GM12878 (cell line): ENCODE data around the gene SEC24A. TPM values are rescaled to one million over a fixed set of nuclear protein-coding genes. Genes with fewer than 3 reads are reported as not detected.

Source experiments
- ATAC-seq: fragments of 200-7000 bp; cut with Tn5 transposase; 3 replicates; pipeline ENCODE4 v1.9.1; 2020; ENCODE audit warnings: mild to moderate bottlenecking, moderate library complexity
- BruUV-seq: library from RNA; stranded (reverse); fragments of 400-500 nt; replicated peaks from 2 replicates; lab custom pipeline; 2021; lab: Mats Ljungman, UMichigan
- CTCF ChIA-PET: fragments of 300-600 bp; sonication (Branson Sonifier 250); formaldehyde crosslinking; extraction: SDS; loops from one replicate; lab custom pipeline; 2021; ENCODE audit warnings: inconsistent platforms; lab: Yijun Ruan, JAX
- POLR2A ChIA-PET: fragments of 350-600 bp; formaldehyde crosslinking; extraction: SDS; loops from one replicate; lab custom pipeline; 2021; ENCODE audit warnings: inconsistent platforms; lab: Charles Lee
- RAD21 ChIA-PET: fragments of 300-600 bp; sonication (Branson Sonifier 250); formaldehyde crosslinking; loops from one replicate; lab custom pipeline; 2023; ENCODE audit warnings: antibody characterized with exemption; ENCODE audit not compliant: unreplicated experiment; lab: Charles Lee
- SMC1A ChIA-PET: fragments of 300-600 bp; sonication (Branson Sonifier 250); formaldehyde crosslinking; loops from one replicate; lab custom pipeline; 2023; ENCODE audit not compliant: unreplicated experiment, uncharacterized antibody; lab: Charles Lee
- DNase-seq: peaks from one replicate; pipeline ENCODE4 v3.0.0-alpha.2; 2011; ENCODE audit warnings: low read depth, low spot score
- FAIRE-seq: peaks from 3 replicates; lab custom pipeline; 2011; peaks lifted over from hg19 to GRCh38; lab: Jason Lieb, UNC
- H2AFZ ChIP-seq: 2 replicates; pipeline ENCODE4 v1.6.0; 2011; ENCODE audit warnings: low read depth, low read length, control low read depth; ENCODE audit not compliant: control insufficient read depth
- H3K27ac ChIP-seq: 2 replicates; pipeline ENCODE4 v1.5.1; 2011; ENCODE audit warnings: control low read depth; ENCODE audit not compliant: control insufficient read depth, insufficient read depth
- H3K27me3 ChIP-seq, 2 experiments: replicated peaks in 1 of 2; 2 replicates each; pipeline versions ENCODE4 v1.6.0 to v1.6.1; 2011; ENCODE audit warnings: low read length in 1 of 2; ENCODE audit not compliant: control insufficient read depth in 2 of 2, insufficient read depth in 2 of 2
- H3K36me3 ChIP-seq, 2 experiments: 2 replicates each; pipeline ENCODE4 v1.5.1; 2011; ENCODE audit warnings: low read length in 1 of 2; ENCODE audit not compliant: control insufficient read depth in 2 of 2, insufficient read depth in 2 of 2
- H3K4me1 ChIP-seq: 2 replicates; pipeline ENCODE4 v1.6.1; 2011; ENCODE audit warnings: mild to moderate bottlenecking, low read length, moderate library complexity, mixed read lengths; ENCODE audit not compliant: control insufficient read depth, insufficient read depth
- H3K4me2 ChIP-seq: 2 replicates; pipeline ENCODE4 v1.6.0; 2011; ENCODE audit warnings: control low read depth; ENCODE audit not compliant: control insufficient read depth, insufficient read depth
- H3K4me3 ChIP-seq: fragments of 200-600 bp; sonication (generic); 2 replicates; pipeline ENCODE4 v1.5.1; 2016
- H3K79me2 ChIP-seq: 2 replicates; pipeline ENCODE4 v1.6.0; 2011; ENCODE audit warnings: low read length; ENCODE audit not compliant: control insufficient read depth, insufficient read depth
- H3K9ac ChIP-seq: 2 replicates; pipeline ENCODE4 v1.8.0; 2011; ENCODE audit warnings: low read length, control low read depth, mixed read lengths; ENCODE audit not compliant: control insufficient read depth, insufficient read depth
- H3K9me3 ChIP-seq: replicated peaks from 3 replicates; pipeline ENCODE4 v1.5.1; 2011; ENCODE audit warnings: mild to moderate bottlenecking, low read length; ENCODE audit not compliant: control insufficient read depth, insufficient read depth
- H4K20me1 ChIP-seq: 2 replicates; pipeline ENCODE4 v1.6.0; 2011; ENCODE audit not compliant: control insufficient read depth, insufficient read depth
- BCL11A ChIP-seq: IDR thresholded peaks from 2 replicates; pipeline ENCODE4 v1.6.1; 2011; ENCODE audit warnings: low read depth, low read length
- BHLHE40 ChIP-seq, 2 experiments: fragments of 450-650 bp in 1 of 2; IDR thresholded peaks; 2 replicates each; pipeline ENCODE4 v1.6.1; 2011 to 2017; ENCODE audit warnings: low read depth in 2 of 2, borderline replicate concordance in 1 of 2, improper control_type of control experiment in 1 of 2, low read length in 1 of 2, mild to moderate bottlenecking in 1 of 2
- BMI1 ChIP-seq: fragments of 450-650 bp; IDR thresholded peaks from 2 replicates; pipeline ENCODE4 v1.6.1; 2016; ENCODE audit warnings: mild to moderate bottlenecking, moderate library complexity, borderline replicate concordance
- CBFB ChIP-seq: IDR thresholded peaks from 2 replicates; pipeline ENCODE4 v1.6.1; 2016; ENCODE audit warnings: antibody characterized with exemption, low read depth
- CHD4 ChIP-seq: fragments of 200-600 bp; sonication (generic); IDR thresholded peaks from 2 replicates; pipeline ENCODE4 v1.6.1; 2016; ENCODE audit warnings: mild to moderate bottlenecking
- E2F8 ChIP-seq: fragments of 450-650 bp; IDR thresholded peaks from 2 replicates; pipeline ENCODE4 v1.6.1; 2018; ENCODE audit warnings: mild to moderate bottlenecking, low read depth, moderate library complexity; ENCODE audit not compliant: partially characterized antibody
- EP300 ChIP-seq, 2 experiments: fragments of 150-350 bp in 1 of 2; IDR thresholded peaks; 2 replicates each; pipeline ENCODE4 v1.6.1; 2011 to 2012; ENCODE audit warnings: low read depth in 2 of 2, low read length in 2 of 2, borderline replicate concordance in 1 of 2, improper control_type of control experiment in 1 of 2, inconsistent platforms in 1 of 2; ENCODE audit not compliant: control insufficient read depth in 1 of 2
- NFIC ChIP-seq: IDR thresholded peaks from 2 replicates; pipeline ENCODE4 v1.6.1; 2012; ENCODE audit warnings: low read depth, mild to moderate bottlenecking, inconsistent platforms, low read length, moderate library complexity
- NFYB ChIP-seq: IDR thresholded peaks from 2 replicates; pipeline ENCODE4 v1.6.1; 2011; ENCODE audit warnings: low read depth, mild to moderate bottlenecking, low read length, improper control_type of control experiment, moderate library complexity; ENCODE audit not compliant: insufficient read depth
- PAX5 ChIP-seq: IDR thresholded peaks from 2 replicates; pipeline ENCODE4 v1.6.1; 2011; ENCODE audit warnings: low read depth, low read length, borderline replicate concordance
- POU2F2 ChIP-seq: IDR thresholded peaks from 3 replicates; pipeline ENCODE4 v1.6.1; 2011; ENCODE audit warnings: low read depth, mild to moderate bottlenecking, low read length, borderline replicate concordance
- WGBS: methylation state at CpG from one replicate; pipeline ENCODE4 v1.1.6; 2016; ENCODE audit warnings: low lambda C conversion rate; ENCODE audit not compliant: insufficient replicate concordance, insufficient coverage; ENCODE audit errors: missing lambda C conversion rate; 5-methylcytosine and 5-hydroxymethylcytosine counted together
- in situ Hi-C: fragments of 300-500 bp; cut with MboI; formaldehyde crosslinking; loops from 9 replicates; pipeline ENCODE4 v1.14.3; 2018; ENCODE audit warnings: mixed read lengths
- intact Hi-C: fragments of 100-400 bp; cut with micrococcal nuclease; formaldehyde crosslinking; loops from one replicate; pipeline ENCODE4 v1.14.2; 2022; ENCODE audit not compliant: unreplicated experiment
- polyA plus RNA-seq, 11 experiments: library from polyadenylated mRNA; depleted of rRNA in 4 of 11; unstranded in 6 of 11; stranded (reverse) in 5 of 11; fragments of >200 nt; fragmentation: Nextera tagmentation in 4 of 11; fragmentation: Illumina TruSeq in 1 of 11; extraction: Ambion mirVana in 4 of 11; extraction: Trizol in 1 of 11; gene quantifications; 1 replicate in 1 of 11; 2 replicates in 10 of 11; pipeline versions ENCODE4 v1.2.1 to v1.2.3, GENCODE V29; 2011 to 2016; ENCODE audit warnings: inconsistent platforms in 2 of 11, missing spikeins in 2 of 11, low read depth in 1 of 11
- total RNA-seq, 4 experiments: library from RNA; depleted of rRNA in 3 of 4; stranded (reverse); fragments of >200 nt in 3 of 4; fragmentation: Illumina TruSeq in 1 of 4; extraction: Trizol in 1 of 4; gene quantifications; 2 replicates each; pipeline versions ENCODE4 v1.2.1 to v1.2.3, GENCODE V29; 2013 to 2021
- TF ChIP-seq, protein P1 (sequence below): IDR thresholded peaks from 2 replicates; pipeline ENCODE4 v1.6.1; 2012; ENCODE audit warnings: mild to moderate bottlenecking, low read depth, low read length

SEC24A gene
- total and polyA plus RNA-seq, 10 of the 15 experiments (the other 5 are each of a cell fraction or from before 2014, with no cell fraction given): 7.1 to 52.2 (median 22.8) TPM

- TF ChIP-seq, protein P1, sequence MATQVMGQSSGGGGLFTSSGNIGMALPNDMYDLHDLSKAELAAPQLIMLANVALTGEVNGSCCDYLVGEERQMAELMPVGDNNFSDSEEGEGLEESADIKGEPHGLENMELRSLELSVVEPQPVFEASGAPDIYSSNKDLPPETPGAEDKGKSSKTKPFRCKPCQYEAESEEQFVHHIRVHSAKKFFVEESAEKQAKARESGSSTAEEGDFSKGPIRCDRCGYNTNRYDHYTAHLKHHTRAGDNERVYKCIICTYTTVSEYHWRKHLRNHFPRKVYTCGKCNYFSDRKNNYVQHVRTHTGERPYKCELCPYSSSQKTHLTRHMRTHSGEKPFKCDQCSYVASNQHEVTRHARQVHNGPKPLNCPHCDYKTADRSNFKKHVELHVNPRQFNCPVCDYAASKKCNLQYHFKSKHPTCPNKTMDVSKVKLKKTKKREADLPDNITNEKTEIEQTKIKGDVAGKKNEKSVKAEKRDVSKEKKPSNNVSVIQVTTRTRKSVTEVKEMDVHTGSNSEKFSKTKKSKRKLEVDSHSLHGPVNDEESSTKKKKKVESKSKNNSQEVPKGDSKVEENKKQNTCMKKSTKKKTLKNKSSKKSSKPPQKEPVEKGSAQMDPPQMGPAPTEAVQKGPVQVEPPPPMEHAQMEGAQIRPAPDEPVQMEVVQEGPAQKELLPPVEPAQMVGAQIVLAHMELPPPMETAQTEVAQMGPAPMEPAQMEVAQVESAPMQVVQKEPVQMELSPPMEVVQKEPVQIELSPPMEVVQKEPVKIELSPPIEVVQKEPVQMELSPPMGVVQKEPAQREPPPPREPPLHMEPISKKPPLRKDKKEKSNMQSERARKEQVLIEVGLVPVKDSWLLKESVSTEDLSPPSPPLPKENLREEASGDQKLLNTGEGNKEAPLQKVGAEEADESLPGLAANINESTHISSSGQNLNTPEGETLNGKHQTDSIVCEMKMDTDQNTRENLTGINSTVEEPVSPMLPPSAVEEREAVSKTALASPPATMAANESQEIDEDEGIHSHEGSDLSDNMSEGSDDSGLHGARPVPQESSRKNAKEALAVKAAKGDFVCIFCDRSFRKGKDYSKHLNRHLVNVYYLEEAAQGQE: no peak
- TF ChIP-seq BHLHE40 (IDR thresholded peaks at IDR 0.05; ENCODE audit: borderline replicate concordance in 1 of 2, low read depth in 2 of 2, low read length in 1 of 2): no peak
- no peak for TF ChIP-seq EP300 (IDR thresholded peaks at IDR 0.05; ENCODE audit: borderline replicate concordance in 1 of 2, control insufficient read depth in 1 of 2, low read depth in 2 of 2, low read length in 2 of 2)
- no peak for TF ChIP-seq POU2F2
- no peak for TF ChIP-seq PAX5
- TF ChIP-seq, all 136 proteins: peak for 0
These were observed 28.0 kb upstream of the SEC24A start (continued) for GRCh38 chr5:134620634-134621033.

DNA sequence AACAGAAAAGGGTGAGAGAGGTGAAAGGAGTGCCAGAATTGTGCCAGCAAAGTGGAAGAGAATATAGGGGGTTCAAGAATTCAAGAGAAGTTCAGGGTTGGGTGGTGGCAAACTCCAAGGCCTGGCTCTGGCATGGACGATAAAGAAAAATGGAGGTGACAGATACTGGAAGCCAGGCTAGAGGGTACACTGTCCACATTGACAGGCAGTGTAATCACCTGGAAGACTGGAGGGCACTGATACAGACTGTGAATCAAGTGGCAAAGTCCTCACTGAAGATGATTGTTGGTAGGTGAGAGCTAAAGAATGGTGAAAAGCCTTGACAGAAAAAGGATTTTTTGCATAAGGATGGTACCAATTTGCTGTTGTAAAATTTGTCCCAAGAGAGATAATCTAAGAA lies 23.0 kb upstream of the SEC24A start:
- SMC1A ChIA-PET: interaction anchor here (0.5 to 1.5 kb wide), 2 partner anchors 17 kb away, joined by 3 to 6 read pairs; no protein-coding TSS in a partner anchor
- TF ChIP-seq BHLHE40 (IDR thresholded peaks at IDR 0.05; ENCODE audit: borderline replicate concordance in 1 of 2, low read depth in 2 of 2, low read length in 1 of 2) (no peak), BMI1 (no peak), CHD4 (no peak), NFIC (no peak), NFYB (no peak), EP300 (IDR thresholded peaks at IDR 0.05; ENCODE audit: borderline replicate concordance in 1 of 2, control insufficient read depth in 1 of 2, low read depth in 2 of 2, low read length in 2 of 2) (no peak), BCL11A (no peak), E2F8 (no peak), CBFB (no peak)
- BruUV-seq: no TSS peak
- H3K9me3 ChIP-seq: no peaks in the 10 kb centered on the region
- peaks cover 7% of the 10 kb centered on the region for H3K79me2 ChIP-seq
- RAD21 ChIA-PET: no interaction called here
- in situ Hi-C loops (no loop called here), intact Hi-C loops (no loop called here)
- H3K4me3 ChIP-seq: no peak overlapping the region
- no peak overlapping the region for H2AFZ ChIP-seq
- H3K36me3 ChIP-seq: peaks cover 0 to 14% of the 10 kb centered on the region in 2 experiments; a peak in 3 of 4 replicates
- 95% methylated on average over 1 of the region's 1 CpG for WGBS
- no peak for FAIRE-seq
- H3K27me3 ChIP-seq: no peaks in the 10 kb centered on the region
- POLR2A ChIA-PET: interaction anchor here (0.6 kb wide), 1 partner anchor 20 kb away, joined by 4 read pairs; no protein-coding TSS in a partner anchor
- H3K27ac ChIP-seq: no peak overlapping the region
- no peak overlapping the region for H3K9ac ChIP-seq
- DNase-seq: no peak
- ATAC-seq: no peak; the same call in 2 of the 3 replicates
- H3K4me2 ChIP-seq: no peak overlapping the region
- no peaks in the 10 kb centered on the region for H4K20me1 ChIP-seq
- CTCF ChIA-PET: interaction anchor here (0.9 to 1.2 kb wide), 2 partner anchors 19 to 38 kb away, joined by 3 to 4 read pairs; no protein-coding TSS in a partner anchor
- H3K4me1 ChIP-seq: no peaks in the 10 kb centered on the region
